Ascending aorta (tissue), 2 donors: Measurements from ENCODE around the gene LAGE3. TPM values are rescaled to one million over a fixed set of nuclear protein-coding genes. Genes with fewer than 3 reads are reported as not detected.

Experiments used
- DNase-seq, 2 donors: peaks; one replicate each; pipeline ENCODE4 v3.0.0-alpha.2; 2019; ENCODE audit warnings: low spot score in 2 of 2
- H3K27ac ChIP-seq, 2 donors: fragments of 200-600 bp; sonication (generic); one replicate each; pipeline ENCODE4 v1.5.1; 2016 to 2017; ENCODE audit warnings: mild to moderate bottlenecking in 1 of 2
- H3K27me3 ChIP-seq: fragments of 200-600 bp; sonication (generic); one replicate; pipeline ENCODE4 v1.5.1; 2017
- H3K36me3 ChIP-seq, 2 donors: fragments of 200-600 bp; sonication (generic); one replicate each; pipeline ENCODE4 v1.5.1; 2016
- H3K4me1 ChIP-seq, 2 donors: fragments of 200-600 bp; sonication (generic); one replicate each; pipeline ENCODE4 v1.5.1; 2016 to 2017; ENCODE audit warnings: mild to moderate bottlenecking in 1 of 2
- H3K4me3 ChIP-seq, 2 donors: fragments of 200-600 bp; sonication (generic); one replicate each; pipeline ENCODE4 v1.5.1; 2016 to 2017; ENCODE audit warnings: mild to moderate bottlenecking in 1 of 2
- H3K9me3 ChIP-seq, 2 donors: fragments of 200-600 bp; sonication (generic); one replicate each; pipeline ENCODE4 v1.5.1; 2016
- intact Hi-C: fragments of 100-400 bp; cut with DNase I; formaldehyde crosslinking; loops from one replicate; pipeline ENCODE4 v1.15.1; 2023
- total RNA-seq: library from RNA; depleted of rRNA; stranded (reverse); fragments of >200 nt; gene quantifications from one replicate; pipeline ENCODE4 v1.1.0, GENCODE V29; 2016
- TF ChIP-seq, protein P1 (sequence below), 3 experiments: fragments of 200-600 bp in 2 of 3; fragments of 450-650 bp in 1 of 3; sonication (generic) in 2 of 3; IDR thresholded peaks; one replicate each; pipeline ENCODE4 v1.5.1; 2016 to 2019; ENCODE audit warnings: antibody characterized with exemption in 3 of 3, mild to moderate bottlenecking in 1 of 3, moderate library complexity in 1 of 3

The LAGE3 gene
- total RNA-seq, 1 donor from 2014 or later: 52.0 TPM

DNA sequence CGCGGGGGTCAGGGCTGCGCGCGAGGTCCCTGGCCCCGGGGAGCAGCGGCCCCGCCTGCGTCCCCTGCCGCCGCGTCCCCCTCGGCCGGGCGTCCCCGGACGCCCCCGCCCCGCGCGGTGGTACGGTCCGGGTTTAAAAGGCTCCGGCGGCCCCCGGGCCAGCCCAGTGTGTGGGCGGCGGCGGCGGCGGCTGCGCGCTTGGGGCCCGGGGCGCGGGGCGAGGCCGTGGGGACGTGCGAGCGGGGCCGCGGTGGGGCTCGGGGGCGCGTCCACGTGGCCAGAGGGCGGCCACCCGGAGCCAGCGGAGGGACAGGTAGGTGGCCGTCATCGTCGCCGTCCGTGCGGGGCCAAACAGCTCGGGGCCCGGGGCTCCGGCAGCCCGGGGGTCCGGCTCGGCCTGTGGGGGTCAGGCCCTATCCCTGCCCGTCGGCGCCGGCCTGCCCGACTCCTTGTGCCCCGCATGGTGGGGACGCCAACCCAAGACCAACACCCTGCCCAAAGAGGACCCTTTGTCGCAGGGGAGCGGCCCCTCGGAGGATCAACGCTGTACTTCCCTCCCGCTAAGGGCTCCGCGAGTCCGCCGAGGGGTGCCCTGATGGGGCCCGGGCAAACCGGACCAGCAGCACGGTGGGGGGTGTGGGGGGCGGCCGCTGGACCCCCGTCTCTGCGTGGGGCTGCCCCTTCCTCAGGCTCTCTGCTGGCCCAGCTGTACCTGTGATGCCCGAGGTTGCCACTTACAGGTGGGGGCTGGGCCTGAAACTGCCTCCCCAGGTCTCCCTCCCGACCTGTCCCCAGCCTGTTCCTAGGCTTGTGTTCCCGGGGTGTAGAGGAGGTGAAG lies 20.7 kb downstream of the LAGE3 start, which contains the start of gene PLXNA3:
Gene PLXNA3 (plus strand): TSS at position 166 of the 838 bp plus-strand sequence. CDS start 1,903 bp downstream, outside the sequence.
- no peak for DNase-seq
- no peaks in the 10 kb centered on the region for H3K4me1 ChIP-seq
- H3K9me3 ChIP-seq: no peaks in the 10 kb centered on the region
- peaks cover 0 to under 1% of the 10 kb centered on the region in 2 donors for H3K36me3 ChIP-seq
- intact Hi-C loops: no loop called here
- H3K27ac ChIP-seq: peak within 1 kb of the TSS; percentile 53 to 82
- peak within 1 kb of the TSS; percentile 60 to 89 for H3K4me3 ChIP-seq
- TF ChIP-seq, protein P1, sequence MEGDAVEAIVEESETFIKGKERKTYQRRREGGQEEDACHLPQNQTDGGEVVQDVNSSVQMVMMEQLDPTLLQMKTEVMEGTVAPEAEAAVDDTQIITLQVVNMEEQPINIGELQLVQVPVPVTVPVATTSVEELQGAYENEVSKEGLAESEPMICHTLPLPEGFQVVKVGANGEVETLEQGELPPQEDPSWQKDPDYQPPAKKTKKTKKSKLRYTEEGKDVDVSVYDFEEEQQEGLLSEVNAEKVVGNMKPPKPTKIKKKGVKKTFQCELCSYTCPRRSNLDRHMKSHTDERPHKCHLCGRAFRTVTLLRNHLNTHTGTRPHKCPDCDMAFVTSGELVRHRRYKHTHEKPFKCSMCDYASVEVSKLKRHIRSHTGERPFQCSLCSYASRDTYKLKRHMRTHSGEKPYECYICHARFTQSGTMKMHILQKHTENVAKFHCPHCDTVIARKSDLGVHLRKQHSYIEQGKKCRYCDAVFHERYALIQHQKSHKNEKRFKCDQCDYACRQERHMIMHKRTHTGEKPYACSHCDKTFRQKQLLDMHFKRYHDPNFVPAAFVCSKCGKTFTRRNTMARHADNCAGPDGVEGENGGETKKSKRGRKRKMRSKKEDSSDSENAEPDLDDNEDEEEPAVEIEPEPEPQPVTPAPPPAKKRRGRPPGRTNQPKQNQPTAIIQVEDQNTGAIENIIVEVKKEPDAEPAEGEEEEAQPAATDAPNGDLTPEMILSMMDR (IDR thresholded peaks at IDR 0.05): no peak
- H3K27me3 ChIP-seq: no peaks in the 10 kb centered on the region

DNA sequence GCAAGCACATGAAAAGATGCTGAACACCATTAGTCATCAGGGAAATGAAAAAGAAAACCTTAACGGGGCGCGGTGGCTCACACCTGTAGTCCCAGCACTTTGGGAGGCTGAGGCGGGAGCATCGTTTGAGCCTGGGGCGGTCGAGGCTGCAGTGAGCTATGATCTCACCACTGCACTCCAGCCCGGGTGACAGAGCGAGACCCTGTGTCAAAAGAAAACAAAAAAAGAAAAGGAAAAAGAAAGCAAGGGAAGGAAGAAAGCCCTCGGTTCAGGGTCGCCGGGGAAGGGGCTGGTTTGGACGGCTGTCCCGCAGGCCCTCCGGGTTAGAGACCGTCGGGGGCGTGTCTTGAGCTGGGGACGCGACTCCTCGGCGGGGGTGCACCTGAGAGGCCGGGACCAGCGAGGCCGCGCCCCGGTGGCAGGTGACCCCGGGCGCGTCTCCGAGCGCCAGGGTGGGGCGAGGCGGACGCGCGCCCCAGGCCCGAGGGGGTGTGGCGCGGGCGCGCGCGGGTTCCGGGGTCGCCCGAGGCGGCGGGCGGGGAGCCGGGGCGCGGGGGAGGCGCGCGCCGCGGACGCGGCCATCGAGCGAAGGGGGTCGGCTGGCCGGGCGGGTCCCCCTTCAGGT lies 21.5 kb downstream of the LAGE3 start:
- H3K27me3 ChIP-seq: no peaks in the 10 kb centered on the region
- intact Hi-C loops: no loop called here
- H3K27ac ChIP-seq: peak overlapping the region in 1 of 2 donors; percentile 82
- H3K9me3 ChIP-seq: no peaks in the 10 kb centered on the region
- H3K4me1 ChIP-seq: no peaks in the 10 kb centered on the region
- no peak for DNase-seq
- H3K4me3 ChIP-seq: peak overlapping the region; percentile 60 to 89
- TF ChIP-seq, protein P1 (IDR thresholded peaks at IDR 0.05): no peak
- no peaks in the 10 kb centered on the region for H3K36me3 ChIP-seq

DNA sequence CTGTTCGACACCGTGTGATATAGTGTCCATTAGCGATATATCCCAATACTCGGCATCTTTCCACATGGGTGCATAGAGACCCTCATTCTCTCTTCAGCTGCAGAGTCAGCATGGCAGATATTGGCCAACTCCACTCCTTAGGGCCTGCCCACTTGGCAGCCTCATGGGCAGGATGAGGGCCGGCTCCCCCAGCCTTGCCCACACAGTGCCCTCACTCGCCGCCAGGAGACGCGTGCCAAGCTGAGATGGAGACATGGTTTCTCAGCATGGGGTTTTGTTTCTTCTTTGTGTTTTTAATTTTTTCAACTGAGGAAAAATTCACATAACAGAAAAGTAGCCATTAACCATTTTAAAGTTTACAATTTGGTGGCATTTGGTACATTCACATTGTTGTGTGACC lies 26.3 kb downstream of the LAGE3 start:
- Histone ChIP-seq H3K4me1 (no peaks in the 10 kb centered on the region), H3K36me3 (peaks cover 26 to 28% of the 10 kb centered on the region in 2 donors), H3K9me3 (no peaks in the 10 kb centered on the region), H3K27ac (no peak overlapping the region), H3K27me3 (no peaks in the 10 kb centered on the region), H3K4me3 (no peak overlapping the region)
- intact Hi-C loops: no loop called here
- TF ChIP-seq, protein P1 (IDR thresholded peaks at IDR 0.05): no peak
- DNase-seq: no peak

DNA sequence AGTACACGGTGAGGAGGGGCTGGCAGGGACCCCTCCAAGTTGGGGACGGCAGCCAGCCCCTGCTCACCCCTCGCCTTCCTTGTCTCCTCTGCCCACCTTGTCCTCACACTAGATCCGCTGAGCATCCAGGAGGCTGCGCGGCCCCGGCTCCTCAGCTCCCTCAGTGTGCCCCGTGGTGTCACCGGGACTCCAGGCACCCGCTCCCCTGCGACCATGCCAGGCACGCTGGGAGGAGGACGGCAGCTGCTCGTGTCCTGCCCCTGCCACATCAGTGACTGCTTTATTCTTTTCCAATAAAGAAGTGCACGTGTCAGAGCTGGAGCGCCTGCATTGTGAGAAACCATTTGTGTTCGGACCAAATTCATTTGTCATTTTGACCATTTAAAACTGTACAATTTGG lies 28.8 kb downstream of the LAGE3 start:
- no peak overlapping the region for H3K27ac ChIP-seq
- no peaks in the 10 kb centered on the region for H3K27me3 ChIP-seq
- TF ChIP-seq, protein P1 (IDR thresholded peaks at IDR 0.05): no peak
- H3K4me3 ChIP-seq: no peak overlapping the region
- H3K36me3 ChIP-seq: peaks cover 26 to 28% of the 10 kb centered on the region in 2 donors
- H3K9me3 ChIP-seq: no peaks in the 10 kb centered on the region
- peaks cover 0 to 1% of the 10 kb centered on the region in 2 donors for H3K4me1 ChIP-seq
- intact Hi-C loops: no loop called here
- no peak for DNase-seq

DNA sequence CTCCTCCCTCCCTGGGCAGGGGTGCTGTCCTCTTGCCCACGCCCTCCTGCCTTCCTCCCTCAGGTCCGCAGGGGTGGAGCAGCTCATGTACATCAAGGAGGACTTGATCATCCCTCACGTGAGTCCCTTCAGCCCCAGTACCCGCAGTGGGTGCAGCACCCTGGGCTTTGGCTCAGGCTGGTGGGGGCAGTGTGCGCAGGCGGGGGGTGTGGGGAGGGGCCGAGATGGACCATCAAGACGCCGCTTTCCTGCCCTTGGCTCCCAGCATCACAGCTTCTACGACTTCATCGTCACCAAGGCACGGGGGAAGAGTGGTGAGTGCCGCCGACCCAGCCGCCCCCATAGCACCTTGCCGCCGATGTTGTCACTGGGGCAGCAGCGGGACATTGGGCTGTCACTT lies 29.5 kb downstream of the LAGE3 start:
- intact Hi-C loops: no loop called here
- Histone ChIP-seq H3K4me1 (peaks cover 0 to 7% of the 10 kb centered on the region in 2 donors), H3K4me3 (no peak overlapping the region), H3K36me3 (peaks cover 26 to 28% of the 10 kb centered on the region in 2 donors), H3K27me3 (no peaks in the 10 kb centered on the region), H3K9me3 (no peaks in the 10 kb centered on the region), H3K27ac (no peak overlapping the region)
- DNase-seq: no peak
- TF ChIP-seq, protein P1 (IDR thresholded peaks at IDR 0.05): no peak
